ENCODE results near the gene SCAND1.
A peak's percentile ranks its signal among the peaks of the same experiment; 100 is the strongest.

Gene SCAND1

GRCh38 chr20:35918021-35918420, 36.3 kb downstream of the SCAND1 start:
- no peak for DNase-seq (ENCODE audit: low read depth in 1 of 2, low spot score in 1 of 2)
- H3K4me3 ChIP-seq (replicated peaks; ENCODE audit: insufficient read depth, low read length) = no peak overlapping the region

DNA sequence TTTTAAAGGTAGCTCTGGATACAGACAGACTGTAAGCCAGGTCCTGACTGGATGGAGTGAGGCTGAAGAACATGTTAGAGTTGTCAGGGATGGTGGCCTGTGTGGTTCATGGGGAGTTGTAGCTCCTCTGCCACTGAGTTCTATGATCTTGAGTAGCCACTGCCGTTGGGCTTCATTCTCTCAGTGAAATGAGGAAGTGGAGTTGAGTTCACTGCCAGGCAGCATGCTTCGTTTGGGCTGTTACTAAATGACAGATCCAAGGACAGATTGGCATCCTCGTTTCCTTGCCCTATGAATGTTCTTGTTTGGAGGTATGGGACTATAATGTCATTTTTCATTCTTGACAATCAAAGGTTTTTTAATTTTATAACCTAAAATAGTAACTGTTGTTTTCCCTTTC, 37.2 kb downstream of the SCAND1 start:
- no peak overlapping the region for H3K4me3 ChIP-seq (replicated peaks; ENCODE audit: insufficient read depth, low read length)
- peak in 1 of 2 experiments; percentile 70 for DNase-seq (ENCODE audit: low read depth in 1 of 2, low spot score in 1 of 2)

More at GRCh38 chr20:35918021-35918420, 36.3 kb downstream of the SCAND1 start:
- TF ChIP-seq SPI1 (IDR thresholded peaks at IDR 0.05; ENCODE audit: borderline replicate concordance, low read depth) = no peak
- no peak for TF ChIP-seq POLR2AphosphoS5 (IDR thresholded peaks at IDR 0.05; ENCODE audit: low read depth)
- no peak for TF ChIP-seq GABPA (IDR thresholded peaks at IDR 0.05; ENCODE audit: low read depth)
- TF ChIP-seq REST (IDR thresholded peaks at IDR 0.05; ENCODE audit: insufficient replicate concordance, low read depth) = no peak
- TF ChIP-seq, protein P1, sequence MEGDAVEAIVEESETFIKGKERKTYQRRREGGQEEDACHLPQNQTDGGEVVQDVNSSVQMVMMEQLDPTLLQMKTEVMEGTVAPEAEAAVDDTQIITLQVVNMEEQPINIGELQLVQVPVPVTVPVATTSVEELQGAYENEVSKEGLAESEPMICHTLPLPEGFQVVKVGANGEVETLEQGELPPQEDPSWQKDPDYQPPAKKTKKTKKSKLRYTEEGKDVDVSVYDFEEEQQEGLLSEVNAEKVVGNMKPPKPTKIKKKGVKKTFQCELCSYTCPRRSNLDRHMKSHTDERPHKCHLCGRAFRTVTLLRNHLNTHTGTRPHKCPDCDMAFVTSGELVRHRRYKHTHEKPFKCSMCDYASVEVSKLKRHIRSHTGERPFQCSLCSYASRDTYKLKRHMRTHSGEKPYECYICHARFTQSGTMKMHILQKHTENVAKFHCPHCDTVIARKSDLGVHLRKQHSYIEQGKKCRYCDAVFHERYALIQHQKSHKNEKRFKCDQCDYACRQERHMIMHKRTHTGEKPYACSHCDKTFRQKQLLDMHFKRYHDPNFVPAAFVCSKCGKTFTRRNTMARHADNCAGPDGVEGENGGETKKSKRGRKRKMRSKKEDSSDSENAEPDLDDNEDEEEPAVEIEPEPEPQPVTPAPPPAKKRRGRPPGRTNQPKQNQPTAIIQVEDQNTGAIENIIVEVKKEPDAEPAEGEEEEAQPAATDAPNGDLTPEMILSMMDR (IDR thresholded peaks at IDR 0.05; ENCODE audit: insufficient read depth, low read length) = no peak
- H3K27me3 ChIP-seq (ENCODE audit: insufficient read depth, poor library complexity, severe bottlenecking) = no peaks in the 10 kb centered on the region
- no peak overlapping the region for H3K27ac ChIP-seq (replicated peaks)

GRCh38 chr20:35912881-35913280, 41.4 kb downstream of the SCAND1 start:
- Histone ChIP-seq H3K27me3 (ENCODE audit: insufficient read depth, poor library complexity, severe bottlenecking) (no peaks in the 10 kb centered on the region), H3K4me3 (replicated peaks; ENCODE audit: insufficient read depth, low read length) (no peak overlapping the region), H3K27ac (replicated peaks) (no peak overlapping the region)
- no peak for DNase-seq (ENCODE audit: low read depth in 1 of 2, low spot score in 1 of 2)
- TF ChIP-seq REST (IDR thresholded peaks at IDR 0.05; ENCODE audit: insufficient replicate concordance, low read depth) (no peak), POLR2AphosphoS5 (IDR thresholded peaks at IDR 0.05; ENCODE audit: low read depth) (no peak), GABPA (IDR thresholded peaks at IDR 0.05; ENCODE audit: low read depth) (no peak), SPI1 (IDR thresholded peaks at IDR 0.05; ENCODE audit: borderline replicate concordance, low read depth) (no peak)
- TF ChIP-seq, protein P1 (IDR thresholded peaks at IDR 0.05; ENCODE audit: insufficient read depth, low read length) = no peak

More for the DNA sequence above, 37.2 kb downstream of the SCAND1 start:
- Histone ChIP-seq H3K27me3 (ENCODE audit: insufficient read depth, poor library complexity, severe bottlenecking) (no peaks in the 10 kb centered on the region), H3K27ac (replicated peaks) (no peak overlapping the region)
- TF ChIP-seq, protein P1 (IDR thresholded peaks at IDR 0.05; ENCODE audit: insufficient read depth, low read length) = no peak
- TF ChIP-seq REST (IDR thresholded peaks at IDR 0.05; ENCODE audit: insufficient replicate concordance, low read depth) = no peak
- peak; percentile 99 for TF ChIP-seq SPI1 (IDR thresholded peaks at IDR 0.05; ENCODE audit: borderline replicate concordance, low read depth)
